Stimulated activated CD4-positive, alpha-beta T cell treated with anti-CD3 and anti-CD28 coated beads, Interleukin-12 subunit alpha, Interleukin-12 subunit beta, amount 100 ng/mL, for 24 hours (primary cell): ENCODE data around the gene LTB4R2.

Source experiments
- DNase-seq, 2 experiments: peaks; one replicate each; pipeline ENCODE4 v3.0.0-alpha.2; 2020; ENCODE audit warnings: low read depth in 2 of 2

Gene LTB4R2, protein sequence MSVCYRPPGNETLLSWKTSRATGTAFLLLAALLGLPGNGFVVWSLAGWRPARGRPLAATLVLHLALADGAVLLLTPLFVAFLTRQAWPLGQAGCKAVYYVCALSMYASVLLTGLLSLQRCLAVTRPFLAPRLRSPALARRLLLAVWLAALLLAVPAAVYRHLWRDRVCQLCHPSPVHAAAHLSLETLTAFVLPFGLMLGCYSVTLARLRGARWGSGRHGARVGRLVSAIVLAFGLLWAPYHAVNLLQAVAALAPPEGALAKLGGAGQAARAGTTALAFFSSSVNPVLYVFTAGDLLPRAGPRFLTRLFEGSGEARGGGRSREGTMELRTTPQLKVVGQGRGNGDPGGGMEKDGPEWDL

DNA sequence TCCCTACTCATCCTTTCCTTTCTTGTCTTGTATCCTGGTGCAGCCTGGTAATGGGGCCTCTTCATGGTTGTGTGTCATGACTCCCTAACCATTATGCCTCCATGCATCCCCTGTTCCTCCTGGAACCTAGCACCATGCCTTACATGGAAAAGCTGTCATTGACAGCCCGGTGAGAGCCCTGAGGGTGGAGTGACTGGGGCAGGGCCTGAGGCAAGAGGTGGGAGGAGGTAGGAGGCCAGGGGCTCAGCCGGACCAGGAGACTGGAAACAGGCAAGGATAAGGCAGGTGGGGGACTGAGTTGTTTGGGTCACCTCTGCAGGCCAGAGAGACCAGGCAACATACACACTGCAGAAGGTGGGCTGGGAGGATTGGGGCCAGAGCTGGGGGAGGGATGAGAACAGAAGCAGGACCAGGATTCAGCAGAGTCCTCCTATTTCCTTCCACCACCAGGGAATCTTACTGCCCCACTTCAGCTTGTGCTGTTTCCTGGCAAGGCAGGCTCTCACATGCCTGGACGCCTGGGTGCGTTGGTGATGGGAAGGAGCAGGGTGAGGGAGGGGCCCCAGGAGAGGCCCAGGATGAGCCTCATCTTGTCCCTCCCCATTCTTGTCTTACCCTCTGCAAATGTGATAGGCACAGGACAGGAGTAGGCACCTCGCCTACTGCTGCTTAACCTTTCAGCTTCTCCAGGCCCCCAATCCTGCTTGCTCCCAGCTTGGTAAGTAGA lies at the start of gene LTB4R2:
Gene LTB4R2, plus strand, starts transcription at position 603 of the 727 bp plus-strand sequence. CDS start 525 bp downstream, outside the sequence.
- no peak for DNase-seq

DNA sequence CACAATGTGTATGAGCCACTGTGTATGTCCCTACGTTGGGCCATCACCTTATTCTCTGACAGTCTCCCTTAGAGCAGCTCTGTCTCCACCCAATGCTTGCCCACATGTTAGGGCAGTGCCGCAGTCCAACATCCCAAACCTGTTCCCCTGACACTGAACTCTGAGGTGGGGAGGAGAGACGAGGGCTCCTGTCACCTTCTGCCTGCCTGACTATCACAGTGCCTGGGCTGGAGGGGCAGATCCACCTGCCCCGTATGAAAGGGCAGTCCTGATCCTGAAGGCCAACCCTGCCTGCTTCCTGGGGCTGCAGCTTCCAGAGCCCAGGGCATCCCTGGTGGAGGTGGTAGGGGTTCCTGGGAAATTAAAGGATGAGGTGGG lies 49.2 kb upstream of the LTB4R2 start:
- DNase-seq: no peak

GRCh38 chr14:24261256-24261968 lies 48.5 kb upstream of the LTB4R2 start:
- no peak for DNase-seq

- DNase-seq: no peak
Observed at GRCh38 chr14:24261969-24262327, 48.0 kb upstream of the LTB4R2 start.

GRCh38 chr14:24262821-24263733 lies 46.9 kb upstream of the LTB4R2 start, which contains the start of gene TGM1:
TSS of gene TGM1 (minus strand) at chr14:24263177. CDS start at chr14:24262352, 825 bp downstream.
- no peak for DNase-seq

DNA sequence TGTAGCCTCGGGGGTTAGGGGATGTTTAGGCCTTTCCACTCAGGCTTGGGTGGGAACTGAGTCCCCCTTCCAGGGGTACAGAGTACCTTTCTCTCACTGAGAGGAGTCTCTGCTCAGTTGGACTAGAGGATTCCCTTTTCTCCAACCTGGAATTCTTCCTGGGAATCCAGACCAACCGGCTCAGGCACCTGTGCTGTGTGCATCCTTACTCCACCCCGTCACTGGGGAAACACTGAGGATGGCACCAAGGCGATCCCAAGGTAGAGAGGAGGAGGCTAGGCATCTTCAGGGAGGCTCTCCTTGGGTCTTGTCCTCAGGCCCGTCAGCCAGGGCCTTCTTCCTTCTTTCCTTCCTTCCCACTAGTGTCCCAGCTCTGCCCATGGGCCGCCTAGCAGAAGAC lies 46.1 kb upstream of the LTB4R2 start:
- no peak for DNase-seq

DNA sequence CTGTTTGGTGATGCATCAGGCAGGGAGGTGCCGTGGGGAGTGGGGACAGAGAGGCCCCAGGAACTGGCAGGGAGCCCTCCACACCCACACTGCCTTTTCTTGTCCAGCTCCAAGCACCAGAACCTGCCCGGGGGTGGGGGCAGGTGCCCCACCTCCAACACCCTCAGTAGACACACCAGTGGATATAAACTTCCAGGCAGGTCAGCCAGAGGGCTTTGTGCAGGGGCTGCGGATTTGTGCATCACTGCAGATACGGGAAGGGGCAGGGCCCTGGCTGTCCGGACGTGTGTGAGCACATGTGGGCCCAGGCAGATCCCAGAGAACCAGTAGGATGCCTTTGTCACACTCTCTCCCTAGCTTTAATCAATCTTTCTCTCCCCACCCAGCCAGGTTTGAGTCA lies 45.6 kb upstream of the LTB4R2 start:
- no peak for DNase-seq

DNA sequence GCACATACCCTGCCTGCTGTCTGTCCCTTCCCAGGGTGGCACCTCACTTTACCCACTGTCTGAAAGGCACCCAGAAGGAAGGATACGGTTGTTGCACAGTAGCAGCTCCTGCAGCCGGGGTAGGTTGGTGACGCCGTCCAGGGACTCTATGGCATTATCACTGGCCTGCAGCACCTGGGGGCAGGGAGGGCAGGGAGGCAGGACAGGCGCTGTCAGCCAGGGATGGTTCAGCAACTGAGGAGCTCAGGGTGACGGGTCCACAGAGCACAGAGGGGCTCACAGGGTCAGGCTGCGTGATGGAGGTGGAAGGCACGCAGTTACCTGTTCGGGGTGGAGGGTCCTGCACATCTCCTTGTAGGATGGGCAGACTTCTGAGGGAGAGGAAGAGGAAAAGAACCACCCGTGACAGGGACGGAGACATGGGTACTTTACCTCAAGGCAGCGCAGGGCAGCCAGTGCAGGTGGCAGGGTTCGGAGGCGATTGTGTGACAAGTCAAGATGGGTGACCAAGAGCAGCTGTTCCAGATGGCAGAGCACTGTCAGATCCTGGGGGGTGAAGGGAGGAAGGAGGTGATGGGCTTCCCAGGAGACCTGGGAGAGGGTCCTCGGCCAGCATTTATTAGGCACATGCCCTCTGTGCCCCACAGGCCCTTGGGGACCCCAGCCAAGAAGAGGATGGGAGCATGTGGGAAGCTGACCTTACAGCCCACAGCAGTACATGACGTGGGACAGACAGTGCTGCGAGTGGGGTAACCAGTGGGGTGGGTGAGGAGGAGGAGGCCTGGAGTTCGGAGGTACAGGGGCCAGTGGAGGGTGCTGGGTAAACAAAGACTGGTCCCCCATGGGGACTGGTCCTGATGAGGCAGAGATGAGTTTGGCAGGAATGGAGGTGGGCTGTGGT lies 43.3 kb upstream of the LTB4R2 start:
- DNase-seq: no peak

DNA sequence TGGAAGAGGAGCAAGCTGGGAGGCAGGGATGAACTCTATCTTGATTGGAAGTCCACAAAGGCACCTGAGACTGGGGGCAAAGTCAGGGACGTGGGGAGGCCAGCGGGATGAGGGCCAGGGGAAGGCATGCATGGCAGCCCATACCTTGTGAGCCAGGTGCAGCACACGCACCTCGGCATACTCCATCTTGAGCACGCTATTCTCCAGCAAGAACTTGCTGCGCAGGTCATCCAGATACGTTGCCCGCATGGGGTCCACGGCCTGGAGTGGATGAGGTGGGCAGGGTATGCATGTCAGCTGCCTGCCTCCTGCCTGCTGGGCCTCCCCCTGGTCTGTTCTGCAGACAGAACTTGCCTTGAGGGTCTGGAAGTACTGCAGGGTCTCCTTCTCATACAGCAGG lies 42.4 kb upstream of the LTB4R2 start:
- DNase-seq: no peak

GRCh38 chr14:24268225-24268624 lies 41.7 kb upstream of the LTB4R2 start:
- no peak for DNase-seq

GRCh38 chr14:24269368-24269767 lies 40.6 kb upstream of the LTB4R2 start:
- DNase-seq: no peak

DNA sequence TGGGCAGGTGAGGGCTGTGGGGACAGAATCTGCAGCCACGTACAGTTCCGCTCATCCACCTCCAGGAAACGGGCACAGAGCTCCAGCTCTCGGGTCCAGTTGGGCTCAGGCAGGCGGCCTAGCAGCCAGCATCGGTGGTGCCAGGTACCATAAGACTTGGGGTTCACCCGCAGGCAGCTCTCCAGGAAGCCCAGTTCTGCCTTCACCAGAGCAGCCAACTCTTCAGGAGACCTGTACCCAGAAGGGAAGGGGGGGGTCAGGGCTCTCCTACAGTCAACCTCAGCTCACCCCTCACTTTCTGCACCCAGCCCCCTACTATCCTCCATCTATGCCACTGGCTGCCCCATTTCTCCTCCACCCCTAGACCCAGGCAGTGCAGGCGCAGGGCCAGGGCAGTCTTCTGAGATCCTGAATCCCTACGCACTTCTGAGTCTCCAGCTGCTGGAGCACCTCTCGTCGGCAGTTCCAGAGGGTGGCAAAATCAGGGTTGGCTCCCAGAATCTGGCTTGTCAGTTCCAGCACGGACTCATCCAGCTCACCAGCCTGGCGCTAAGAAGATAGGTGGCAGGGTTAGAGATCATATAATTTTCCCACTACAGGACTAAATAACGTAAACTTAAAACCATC lies 39.9 kb upstream of the LTB4R2 start:
- no peak for DNase-seq

- no peak for DNase-seq
Observed at GRCh38 chr14:24270537-24271133, 39.3 kb upstream of the LTB4R2 start.

- DNase-seq: peak; percentile 75 to 76
Observed at GRCh38 chr14:24271134-24271833, 38.7 kb upstream of the LTB4R2 start, which contains the start of gene RABGGTA. TSS of gene RABGGTA (minus strand) at chr14:24271597. CDS start at chr14:24271115, 482 bp downstream.

- no peak for DNase-seq
Observed at GRCh38 chr14:24271834-24272263, 38.1 kb upstream of the LTB4R2 start.

GRCh38 chr14:24272467-24272866 lies 37.5 kb upstream of the LTB4R2 start:
- no peak for DNase-seq

- DNase-seq: no peak
Observed at GRCh38 chr14:24273422-24273998, 36.4 kb upstream of the LTB4R2 start.

GRCh38 chr14:24274101-24274543 lies 35.8 kb upstream of the LTB4R2 start:
- DNase-seq: peak; percentile 9 to 32
